HG02610 (cell line): ENCODE measurements around the gene GOSR2.

Source experiments
- ATAC-seq: cut with Tn5 transposase; IDR thresholded peaks from one replicate; pipeline ENCODE4 v1.9.1; 2021; ENCODE audit warnings: mild to moderate bottlenecking, moderate library complexity; ENCODE audit not compliant: unreplicated experiment

The GOSR2 gene

GRCh38 chr17:46922804-46923635, at the start of gene GOSR2:
Gene GOSR2, plus strand, starts transcription at chr17:46923160. Its CDS starts 33 bp downstream, at chr17:46923193.
- ATAC-seq = peak; percentile 85

GRCh38 chr17:46873941-46874645, 48.9 kb upstream of the GOSR2 start:
- no peak for ATAC-seq

- ATAC-seq = no peak
Observed at GRCh38 chr17:46874906-46875305, 48.1 kb upstream of the GOSR2 start.

- no peak for ATAC-seq
Observed at GRCh38 chr17:46875849-46876352, 47.1 kb upstream of the GOSR2 start.

- ATAC-seq = no peak
Observed at GRCh38 chr17:46876353-46876887, 46.5 kb upstream of the GOSR2 start.

- no peak for ATAC-seq
Observed at GRCh38 chr17:46876926-46877325, 46.0 kb upstream of the GOSR2 start.

GRCh38 chr17:46877466-46877865, 45.5 kb upstream of the GOSR2 start:
- ATAC-seq = no peak

GRCh38 chr17:46878055-46878454, 44.9 kb upstream of the GOSR2 start:
- ATAC-seq = no peak

- no peak for ATAC-seq
Observed at GRCh38 chr17:46879101-46879500, 43.9 kb upstream of the GOSR2 start.

GRCh38 chr17:46881015-46881414, 41.9 kb upstream of the GOSR2 start:
- ATAC-seq = no peak

GRCh38 chr17:46882666-46883065, 40.3 kb upstream of the GOSR2 start:
- no peak for ATAC-seq

GRCh38 chr17:46883871-46884520, 39.0 kb upstream of the GOSR2 start:
- ATAC-seq = no peak

GRCh38 chr17:46884552-46884951, 38.4 kb upstream of the GOSR2 start:
- ATAC-seq = no peak

- ATAC-seq = no peak
Observed at GRCh38 chr17:46885415-46886309, 37.3 kb upstream of the GOSR2 start.

GRCh38 chr17:46886310-46886663, 36.7 kb upstream of the GOSR2 start:
- no peak for ATAC-seq

- no peak for ATAC-seq
Observed at GRCh38 chr17:46887717-46888116, 35.2 kb upstream of the GOSR2 start.

- ATAC-seq = no peak
Observed at GRCh38 chr17:46888727-46889126, 34.2 kb upstream of the GOSR2 start.

GRCh38 chr17:46889519-46889918, 33.4 kb upstream of the GOSR2 start:
- no peak for ATAC-seq

GRCh38 chr17:46889992-46890564, 32.9 kb upstream of the GOSR2 start:
- ATAC-seq = no peak

GRCh38 chr17:46890638-46891037, 32.3 kb upstream of the GOSR2 start:
- ATAC-seq = no peak
